H9 (cell line): ENCODE measurements around the gene B4GALNT4. TPM values are rescaled to one million over a fixed set of nuclear protein-coding genes. Genes with fewer than 3 reads are reported as not detected.

Source experiments
- DNase-seq: peaks from one replicate; pipeline ENCODE4 v3.0.0-alpha.2; 2017
- H2AFZ ChIP-seq: one replicate; pipeline ENCODE4 v1.6.1; 2013; ENCODE audit warnings: mild to moderate bottlenecking, low read length, control low read depth, moderate library complexity
- H2AK5ac ChIP-seq: 2 replicates; pipeline ENCODE4 v1.6.1; 2013; ENCODE audit warnings: low read length, control low read depth, mixed read lengths; ENCODE audit not compliant: insufficient read length
- H2BK120ac ChIP-seq: one replicate; pipeline ENCODE4 v1.6.1; 2013; ENCODE audit warnings: low read depth, mild to moderate bottlenecking, low read length, control low read depth, inconsistent platforms; ENCODE audit not compliant: poor library complexity, severe bottlenecking
- H2BK12ac ChIP-seq: 2 replicates; pipeline ENCODE4 v1.6.1; 2013; ENCODE audit warnings: low read length, control low read depth, mixed read lengths, low read depth; ENCODE audit not compliant: insufficient read length
- H2BK15ac ChIP-seq: 2 replicates; pipeline ENCODE4 v1.6.1; 2013; ENCODE audit warnings: low read depth, low read length, control low read depth
- H2BK20ac ChIP-seq: one replicate; pipeline ENCODE4 v1.6.1; 2013; ENCODE audit warnings: low read depth, mild to moderate bottlenecking, low read length, control low read depth, inconsistent platforms; ENCODE audit not compliant: poor library complexity, severe bottlenecking
- H2BK5ac ChIP-seq: 2 replicates; pipeline ENCODE4 v1.6.1; 2013; ENCODE audit warnings: low read length, control low read depth, mixed read lengths; ENCODE audit not compliant: insufficient read length
- H3K14ac ChIP-seq: 2 replicates; pipeline ENCODE4 v1.6.1; 2013; ENCODE audit warnings: low read length, control low read depth; ENCODE audit not compliant: insufficient read depth
- H3K18ac ChIP-seq: 2 replicates; pipeline ENCODE4 v1.6.1; 2013; ENCODE audit warnings: low read depth, mild to moderate bottlenecking, mixed read lengths, low read length, control low read depth; ENCODE audit not compliant: insufficient read length
- H3K23ac ChIP-seq: 2 replicates; pipeline ENCODE4 v1.6.1; 2013; ENCODE audit warnings: low read length, control low read depth, mixed read lengths, low read depth; ENCODE audit not compliant: insufficient read length
- H3K23me2 ChIP-seq: 2 replicates; pipeline ENCODE4 v1.6.1; 2013; ENCODE audit warnings: low read depth, mild to moderate bottlenecking, mixed read lengths, low read length, control low read depth; ENCODE audit not compliant: insufficient read length, poor library complexity, severe bottlenecking
- H3K27ac ChIP-seq: 2 replicates; pipeline ENCODE4 v1.5.1; 2013; ENCODE audit warnings: low read length, control low read depth, mixed read lengths, low read depth; ENCODE audit not compliant: insufficient read length
- H3K27me3 ChIP-seq: 2 replicates; pipeline ENCODE4 v1.6.1; 2013; ENCODE audit warnings: low read length, control low read depth, inconsistent platforms; ENCODE audit not compliant: insufficient read depth
- H3K4ac ChIP-seq: 2 replicates; pipeline ENCODE4 v1.6.1; 2013; ENCODE audit warnings: low read depth, mild to moderate bottlenecking, control low read depth, inconsistent platforms, low read length, moderate library complexity
- H3K4me1 ChIP-seq: 2 replicates; pipeline ENCODE4 v1.6.1; 2013; ENCODE audit warnings: low read length, control low read depth, inconsistent platforms; ENCODE audit not compliant: insufficient read depth
- H3K4me2 ChIP-seq: 2 replicates; pipeline ENCODE4 v1.6.1; 2013; ENCODE audit warnings: low read length, control low read depth, mixed read lengths; ENCODE audit not compliant: insufficient read length, insufficient read depth
- H3K56ac ChIP-seq: 2 replicates; pipeline ENCODE4 v1.6.1; 2013; ENCODE audit warnings: low read depth, mild to moderate bottlenecking, mixed read lengths, low read length, control low read depth; ENCODE audit not compliant: insufficient read length
- H3K79me1 ChIP-seq: 2 replicates; pipeline ENCODE4 v1.6.1; 2013; ENCODE audit warnings: low read depth, mild to moderate bottlenecking, moderate library complexity, low read length, control low read depth, inconsistent platforms; ENCODE audit not compliant: insufficient read depth, poor library complexity, severe bottlenecking
- H3K79me2 ChIP-seq: 2 replicates; pipeline ENCODE4 v1.6.1; 2013; ENCODE audit warnings: low read length, control low read depth, inconsistent platforms; ENCODE audit not compliant: insufficient read depth
- H3K9ac ChIP-seq: 2 replicates; pipeline ENCODE4 v1.6.1; 2013; ENCODE audit warnings: low read length, control low read depth, mixed read lengths; ENCODE audit not compliant: insufficient read length; ENCODE audit errors: extremely low read depth
- H3K9me3 ChIP-seq: one replicate; pipeline ENCODE4 v1.6.1; 2013; ENCODE audit warnings: low read depth, low read length, inconsistent platforms; ENCODE audit not compliant: control insufficient read depth
- H3T11ph ChIP-seq: one replicate; pipeline ENCODE4 v1.6.1; 2013; ENCODE audit warnings: mild to moderate bottlenecking, low read length, control low read depth, inconsistent platforms
- H4K20me1 ChIP-seq: one replicate; pipeline ENCODE4 v1.6.1; 2013; ENCODE audit not compliant: control insufficient read depth, insufficient read length, insufficient read depth
- H4K5ac ChIP-seq: 2 replicates; pipeline ENCODE4 v1.6.1; 2013; ENCODE audit warnings: low read depth, mild to moderate bottlenecking, mixed read lengths, low read length, control low read depth; ENCODE audit not compliant: insufficient read length
- H4K8ac ChIP-seq: replicated peaks from 2 replicates; pipeline ENCODE4 v1.6.1; 2013; ENCODE audit warnings: low read length, control low read depth, mixed read lengths, low read depth; ENCODE audit not compliant: insufficient read length
- H4K91ac ChIP-seq: 2 replicates; pipeline ENCODE4 v1.6.1; 2013; ENCODE audit warnings: low read depth, mild to moderate bottlenecking, moderate library complexity, mixed read lengths, low read length, control low read depth; ENCODE audit not compliant: insufficient read length
- H3K27ac Mint-ChIP-seq, 3 experiments: 2 replicates in 2 of 3; 3 replicates in 1 of 3; pipeline ENCODE4 v1.8.0; 2020 to 2021; ENCODE audit warnings: mixed read lengths in 3 of 3, mild to moderate bottlenecking in 1 of 3, moderate library complexity in 1 of 3
- H3K27me3 Mint-ChIP-seq: 2 replicates; pipeline ENCODE4 v1.8.0; 2021; ENCODE audit warnings: low read depth, mild to moderate bottlenecking, moderate library complexity, mixed read lengths
- H3K36me3 Mint-ChIP-seq, 3 experiments: 2 replicates in 2 of 3; 3 replicates in 1 of 3; pipeline ENCODE4 v1.8.0; 2020 to 2021; ENCODE audit warnings: low read depth in 3 of 3, mixed read lengths in 3 of 3; ENCODE audit not compliant: insufficient read depth in 1 of 3
- H3K4me1 Mint-ChIP-seq, 2 experiments: 2 replicates each; pipeline ENCODE4 v1.8.0; 2020; ENCODE audit warnings: mixed read lengths in 2 of 2
- H3K4me3 Mint-ChIP-seq, 2 experiments: 2 replicates in 1 of 2; 3 replicates in 1 of 2; pipeline ENCODE4 v1.8.0; 2020 to 2021; ENCODE audit warnings: mild to moderate bottlenecking in 2 of 2, mixed read lengths in 2 of 2, moderate library complexity in 1 of 2
- H3K9me3 Mint-ChIP-seq, 2 experiments: 2 replicates in 1 of 2; 3 replicates in 1 of 2; pipeline ENCODE4 v1.8.0; 2020; ENCODE audit warnings: mild to moderate bottlenecking in 2 of 2, mixed read lengths in 2 of 2, moderate library complexity in 1 of 2
- CTCF ChIP-seq: fragments of 200-600 bp; sonication (generic); conservative IDR thresholded peaks from 3 replicates; pipeline ENCODE4 v1.8.0; 2021; ENCODE audit warnings: antibody characterized with exemption, mild to moderate bottlenecking
- whole genome bisulfite sequencing: extraction: QIAGEN DNeasy Blood & Tissue Kit; methylation state at CpG from one replicate; pipeline ENCODE4 v1.1.7; 2013; ENCODE audit warnings: missing lambda C conversion rate, low lambda C conversion rate, mixed read lengths; ENCODE audit not compliant: insufficient read length; ENCODE audit errors: extremely low coverage; 5-methylcytosine and 5-hydroxymethylcytosine counted together
- total RNA-seq: library from RNA; stranded (reverse); gene quantifications from 2 replicates; pipeline ENCODE4 v1.2.1, GENCODE V29; 2021

Gene B4GALNT4
- total RNA-seq, 1 experiment from 2014 or later: 105 TPM

GRCh38 chr11:335779-336658 lies 33.3 kb upstream of the B4GALNT4 start:
- Histone ChIP-seq H2BK20ac (no peak overlapping the region), H3K27ac (no peak overlapping the region), H3K14ac (no peak overlapping the region), H3K4ac (peak overlapping the region; percentile 23; the same call in 1 of the 2 replicates), H4K20me1 (no peaks in the 10 kb centered on the region), H3K4me2 (no peak overlapping the region), H3K79me2 (no peaks in the 10 kb centered on the region), H2AK5ac (peak overlapping the region; percentile 17), H3K56ac (no peak overlapping the region), H3K79me1 (no peaks in the 10 kb centered on the region), H2BK120ac (no peak overlapping the region), H3K9me3 (no peaks in the 10 kb centered on the region), H2BK15ac (no peak overlapping the region), H4K5ac (no peak overlapping the region), H3K27me3 (no peaks in the 10 kb centered on the region), H3K23me2 (no peaks in the 10 kb centered on the region), H2BK12ac (no peak overlapping the region), H3K4me1 (peaks cover 12% of the 10 kb centered on the region), H3T11ph (no peak overlapping the region), H2AFZ (peak overlapping the region; percentile 17), H3K9ac (no peak overlapping the region), H2BK5ac (no peak overlapping the region), H4K91ac (no peak overlapping the region), H3K18ac (peak overlapping the region; percentile 28), H4K8ac (no peak overlapping the region), H3K23ac (no peak overlapping the region)
- no CpG with 5 or more reads among the region's 15 CpGs for WGBS
- H3K27me3 Mint-ChIP-seq: peaks cover 3% of the 10 kb centered on the region
- DNase-seq: no peak
- peaks cover 4 to 27% (median 11%) of the 10 kb centered on the region in 3 experiments; a peak in 6 of 7 replicates for H3K36me3 Mint-ChIP-seq
- H3K4me3 Mint-ChIP-seq: peak overlapping the region in 1 of 2 experiments; percentile 42; a peak in 3 of 5 replicates
- peaks cover 20 to 25% of the 10 kb centered on the region in 2 experiments for H3K9me3 Mint-ChIP-seq
- H3K27ac Mint-ChIP-seq: peak overlapping the region; percentile 55 to 91 (median 57)
- peaks cover 41 to 45% of the 10 kb centered on the region in 2 experiments for H3K4me1 Mint-ChIP-seq
- no peak for TF ChIP-seq CTCF
